Aorta (tissue), 5 donors: ENCODE results near the gene SIPA1L3. TPM values are rescaled to one million over a fixed set of nuclear protein-coding genes. Genes with fewer than 3 reads are reported as not detected.
A peak's percentile ranks its signal among the peaks of the same experiment; 100 is the strongest.

ENCODE experiments used
- ATAC-seq: fragments of 200-7000 bp; cut with Tn5 transposase; one replicate; pipeline ENCODE4 v1.9.1; 2022; ENCODE audit warnings: moderate library complexity; ENCODE audit not compliant: low FRiP score
- DNase-seq, 2 donors: peaks; one replicate each; pipeline ENCODE4 v3.0.0-alpha.2; 2020
- H3K27ac ChIP-seq, 2 donors: one replicate each; pipeline ENCODE4 v1.5.1; 2013; ENCODE audit warnings: low read length in 2 of 2, mild to moderate bottlenecking in 2 of 2, moderate library complexity in 2 of 2, control low read depth in 1 of 2, inconsistent platforms in 1 of 2, low read depth in 1 of 2
- H3K27me3 ChIP-seq, 2 donors: one replicate each; pipeline ENCODE4 v1.6.1; 2013; ENCODE audit warnings: control low read depth in 1 of 2, low read length in 1 of 2, mild to moderate bottlenecking in 1 of 2, moderate library complexity in 1 of 2; ENCODE audit not compliant: insufficient read depth in 2 of 2, control insufficient read depth in 1 of 2
- H3K36me3 ChIP-seq, 2 donors: one replicate each; pipeline ENCODE4 v1.6.1; 2013; ENCODE audit warnings: control low read depth in 1 of 2, low read length in 1 of 2, mild to moderate bottlenecking in 1 of 2; ENCODE audit not compliant: insufficient read depth in 2 of 2, control insufficient read depth in 1 of 2
- H3K4me1 ChIP-seq, 2 donors: one replicate each; pipeline ENCODE4 v1.6.1; 2013; ENCODE audit warnings: low read length in 2 of 2, control low read depth in 1 of 2, mild to moderate bottlenecking in 1 of 2, moderate library complexity in 1 of 2; ENCODE audit not compliant: insufficient read depth in 2 of 2, control insufficient read depth in 1 of 2
- H3K4me3 ChIP-seq, 2 donors: one replicate each; pipeline ENCODE4 v1.5.1; 2013; ENCODE audit warnings: low read length in 2 of 2, control low read depth in 1 of 2, mild to moderate bottlenecking in 1 of 2
- H3K9me3 ChIP-seq: one replicate; pipeline ENCODE4 v1.6.1; 2013; ENCODE audit warnings: mild to moderate bottlenecking, low read length; ENCODE audit not compliant: control insufficient read depth
- WGBS, 2 donors: extraction: QIAGEN DNeasy Blood & Tissue Kit; methylation state at CpG; one replicate each; pipeline ENCODE4 v1.1.7; 2013; 5-methylcytosine and 5-hydroxymethylcytosine counted together
- intact Hi-C, 2 donors: fragments of 100-400 bp; cut with DNase I; formaldehyde crosslinking; loops; one replicate each; pipeline versions ENCODE4 v1.14.2 to v1.15.0; 2022
- polyA plus RNA-seq, 2 donors: library from polyadenylated mRNA; stranded (reverse); fragments of 200-250 nt; gene quantifications; one replicate each; pipeline ENCODE4 v1.2.3, GENCODE V29; 2013
- total RNA-seq, 2 donors: library from RNA; stranded (reverse); fragmentation: NEBNext Ultra II Directional; extraction: Animal tissue kit (Norgen Biotek cat#: 25700); gene quantifications; one replicate each; pipeline ENCODE4 v1.2.1, GENCODE V29; 2021
- donor health status: healthy with polysubstance abuse.
- donor health status: Bipolar disorder and iron deficiency.
- donor health status: DM: no; HTN: no; CAD: no.
- donor health status: DM: no; HTN: no; CAD: no.
- donor health status: DM: yes; HTN: yes; CAD: no.

Gene SIPA1L3
- total and polyA plus RNA-seq, 4 donors = 1.3 to 20.9 (median 11.2) TPM

- 91 to 97% methylated on average over 5 of the region's 5 CpGs for WGBS, 2 donors
- DNase-seq (no peak), ATAC-seq (no peak)
- peaks cover 3 to 7% of the 10 kb centered on the region in 2 donors for H3K36me3 ChIP-seq
- H3K27ac ChIP-seq = no peak overlapping the region
- no peaks in the 10 kb centered on the region for H3K4me1 ChIP-seq
- peaks cover 7% of the 10 kb centered on the region for H3K9me3 ChIP-seq
- H3K27me3 ChIP-seq = no peaks in the 10 kb centered on the region
- no peak overlapping the region for H3K4me3 ChIP-seq
- intact Hi-C loops = no loop called here
Observed at GRCh38 chr19:38162094-38162493, 255.1 kb downstream of the SIPA1L3 start.

- no peak for DNase-seq
- Histone ChIP-seq H3K9me3 (peaks cover 7% of the 10 kb centered on the region), H3K4me3 (no peak overlapping the region), H3K4me1 (no peaks in the 10 kb centered on the region), H3K27ac (no peak overlapping the region), H3K27me3 (no peaks in the 10 kb centered on the region), H3K36me3 (peaks cover 3 to 7% of the 10 kb centered on the region in 2 donors)
- 98 to 99% methylated on average over 7 of the region's 7 CpGs for WGBS, 2 donors
- intact Hi-C loops = no loop called here
- ATAC-seq = no peak
Observed at GRCh38 chr19:38162632-38163031, 255.6 kb downstream of the SIPA1L3 start.

GRCh38 chr19:38163419-38164290 lies 256.6 kb downstream of the SIPA1L3 start:
- intact Hi-C loops = no loop called here
- no peak for DNase-seq
- H3K9me3 ChIP-seq = peaks cover 7% of the 10 kb centered on the region
- WGBS, 2 donors = 96 to 97% methylated on average over 23 of the region's 23 CpGs
- H3K36me3 ChIP-seq = peaks cover 3 to 7% of the 10 kb centered on the region in 2 donors
- H3K27ac ChIP-seq = no peak overlapping the region
- no peaks in the 10 kb centered on the region for H3K4me1 ChIP-seq
- H3K4me3 ChIP-seq = no peak overlapping the region
- ATAC-seq = no peak
- no peaks in the 10 kb centered on the region for H3K27me3 ChIP-seq

- intact Hi-C loops = no loop called here
- Histone ChIP-seq H3K4me1 (no peaks in the 10 kb centered on the region), H3K36me3 (peaks cover 3 to 7% of the 10 kb centered on the region in 2 donors), H3K27me3 (no peaks in the 10 kb centered on the region), H3K27ac (no peak overlapping the region), H3K4me3 (no peak overlapping the region), H3K9me3 (peaks cover 7% of the 10 kb centered on the region)
- 94 to 95% methylated on average over 25 of the region's 25 CpGs for WGBS, 2 donors
- no peak for ATAC-seq
- DNase-seq = no peak
Observed at GRCh38 chr19:38164526-38164925, 257.5 kb downstream of the SIPA1L3 start.

- no peak overlapping the region for H3K4me3 ChIP-seq
- WGBS, 2 donors = 95 to 97% methylated on average over 6 of the region's 6 CpGs
- H3K27ac ChIP-seq = no peak overlapping the region
- no peak for DNase-seq
- H3K4me1 ChIP-seq = no peaks in the 10 kb centered on the region
- H3K27me3 ChIP-seq = no peaks in the 10 kb centered on the region
- ATAC-seq = no peak
- H3K36me3 ChIP-seq = peaks cover 3 to 7% of the 10 kb centered on the region in 2 donors
- H3K9me3 ChIP-seq = peaks cover 7% of the 10 kb centered on the region
- intact Hi-C loops = no loop called here
Observed at GRCh38 chr19:38165335-38165734, 258.3 kb downstream of the SIPA1L3 start.

- Histone ChIP-seq H3K4me1 (no peaks in the 10 kb centered on the region), H3K27ac (no peak overlapping the region), H3K4me3 (no peak overlapping the region), H3K9me3 (no peaks in the 10 kb centered on the region), H3K36me3 (peaks cover 0 to 3% of the 10 kb centered on the region in 2 donors), H3K27me3 (no peaks in the 10 kb centered on the region)
- intact Hi-C loops = no loop called here
- no peak for ATAC-seq
- 90 to 91% methylated on average over 4 of the region's 4 CpGs for WGBS, 2 donors
- DNase-seq = no peak
Observed at GRCh38 chr19:38168637-38169036, 261.6 kb downstream of the SIPA1L3 start.

- Histone ChIP-seq H3K27ac (no peak overlapping the region), H3K9me3 (no peaks in the 10 kb centered on the region), H3K27me3 (no peaks in the 10 kb centered on the region), H3K4me3 (no peak overlapping the region), H3K4me1 (no peaks in the 10 kb centered on the region), H3K36me3 (no peaks in the 10 kb centered on the region)
- DNase-seq = no peak
- ATAC-seq = no peak
- 26 to 35% methylated on average over 12 of the region's 12 CpGs for WGBS, 2 donors
- intact Hi-C loops = no loop called here
Observed at GRCh38 chr19:38170334-38170733, 263.3 kb downstream of the SIPA1L3 start.

GRCh38 chr19:38172001-38172400 lies 265.0 kb downstream of the SIPA1L3 start:
- ATAC-seq = no peak
- H3K27ac ChIP-seq = peak overlapping the region in 1 of 2 donors; percentile 72
- WGBS, 2 donors = 19 to 29% methylated on average over 8 of the region's 8 CpGs

More at GRCh38 chr19:38172001-38172400, 265.0 kb downstream of the SIPA1L3 start:
- DNase-seq = no peak
- Histone ChIP-seq H3K36me3 (no peaks in the 10 kb centered on the region), H3K4me3 (no peak overlapping the region), H3K27me3 (no peaks in the 10 kb centered on the region), H3K9me3 (no peaks in the 10 kb centered on the region), H3K4me1 (no peaks in the 10 kb centered on the region)
- intact Hi-C loops = no loop called here
